H1 (cell line): ENCODE data around the gene OPCML. TPM values are rescaled to one million over a fixed set of nuclear protein-coding genes. Genes with fewer than 3 reads are reported as not detected.

Source experiments
- CTBP2 ChIP-seq: IDR thresholded peaks from 2 replicates; pipeline ENCODE4 v1.7.0; 2011; ENCODE audit warnings: borderline replicate concordance, mild to moderate bottlenecking, moderate library complexity, mixed read lengths, low read length; ENCODE audit not compliant: insufficient read depth, insufficient read length
- FOSL1 ChIP-seq: IDR thresholded peaks from 2 replicates; pipeline ENCODE4 v1.6.1; 2011; ENCODE audit warnings: mild to moderate bottlenecking, low read depth, low read length, moderate library complexity; ENCODE audit not compliant: insufficient read depth
- GTF2F1 ChIP-seq: IDR thresholded peaks from 2 replicates; pipeline ENCODE4 v1.6.1; 2012; ENCODE audit warnings: low read depth, low read length, improper control_type of control experiment, borderline replicate concordance
- NRF1 ChIP-seq: IDR thresholded peaks from 2 replicates; pipeline ENCODE4 v1.6.1; 2011; ENCODE audit warnings: mild to moderate bottlenecking, low read depth, low read length, improper control_type of control experiment
- SIX5 ChIP-seq: IDR thresholded peaks from 2 replicates; pipeline ENCODE4 v1.6.1; 2011; ENCODE audit warnings: mild to moderate bottlenecking, low read depth, low read length
- SP4 ChIP-seq: IDR thresholded peaks from 2 replicates; pipeline ENCODE4 v1.6.1; 2012; ENCODE audit warnings: low read length, inconsistent platforms
- TAF1 ChIP-seq: IDR thresholded peaks from 2 replicates; pipeline ENCODE4 v1.6.1; 2011; ENCODE audit warnings: mild to moderate bottlenecking, low read depth, low read length
- polyA plus RNA-seq, 7 experiments: library from polyadenylated mRNA; depleted of rRNA in 3 of 7; stranded (reverse) in 5 of 7; unstranded in 2 of 7; fragments of >200 nt in 5 of 7; fragments of 200-250 nt in 2 of 7; gene quantifications; 1 replicate in 5 of 7; 2 replicates in 1 of 7; 4 replicates in 1 of 7; pipeline versions ENCODE4 v1.2.1 to v1.2.3, GENCODE V29; 2011 to 2013; ENCODE audit warnings: missing spikeins in 2 of 7, mixed read lengths in 2 of 7
- total RNA-seq: library from RNA; stranded (reverse); fragmentation: NEBNext Ultra II Directional; extraction: Animal tissue kit (Norgen Biotek cat#: 25700); gene quantifications from 2 replicates; pipeline ENCODE4 v1.2.1, GENCODE V29; 2021
- TF ChIP-seq, protein P1 (sequence below): IDR thresholded peaks from 2 replicates; pipeline ENCODE4 v1.6.1; 2011; ENCODE audit warnings: low read length, improper control_type of control experiment

OPCML gene
- total and polyA plus RNA-seq, 2 of the 8 experiments (the other 6 are each of a cell fraction or from before 2014, with no cell fraction given), result 2.3 to 3.1 TPM

DNA sequence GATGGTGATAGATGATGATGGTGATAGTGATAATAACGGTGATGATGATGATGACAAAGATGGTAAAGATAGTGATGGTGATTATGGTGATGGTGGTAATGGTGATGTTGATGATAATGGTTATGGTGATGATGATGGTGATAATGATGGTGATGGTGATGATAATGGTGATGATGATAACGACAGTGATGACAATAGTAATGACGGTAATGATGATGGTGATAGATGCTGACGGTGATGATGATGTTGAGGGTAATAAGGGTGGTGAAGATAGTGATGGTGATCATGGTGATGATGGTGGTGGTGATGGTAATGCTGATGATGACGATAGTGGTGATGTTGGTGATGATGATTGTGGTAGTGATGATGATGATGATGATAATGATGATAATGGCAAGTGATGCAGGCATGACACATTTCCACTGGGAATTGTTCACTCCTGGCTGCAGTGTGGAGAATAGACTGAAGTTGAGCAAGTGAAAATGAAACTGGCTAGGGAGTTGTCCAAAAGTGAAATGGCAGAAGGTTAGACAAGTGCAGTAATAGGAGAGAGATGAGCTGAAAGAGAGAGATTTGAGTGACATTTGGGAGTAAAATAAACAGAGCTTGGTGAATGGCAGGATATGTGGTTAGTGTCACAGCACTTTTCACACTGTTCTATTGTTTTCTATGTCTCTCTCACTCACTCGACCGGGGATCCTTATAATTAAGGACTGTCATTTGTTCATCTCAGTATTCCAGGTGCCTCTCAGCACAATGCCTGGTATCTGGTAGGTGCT is 992.5 kb downstream of the OPCML start (continued):
- no peak for TF ChIP-seq CTBP2
- TF ChIP-seq FOSL1, result no peak
- TF ChIP-seq, protein P1, sequence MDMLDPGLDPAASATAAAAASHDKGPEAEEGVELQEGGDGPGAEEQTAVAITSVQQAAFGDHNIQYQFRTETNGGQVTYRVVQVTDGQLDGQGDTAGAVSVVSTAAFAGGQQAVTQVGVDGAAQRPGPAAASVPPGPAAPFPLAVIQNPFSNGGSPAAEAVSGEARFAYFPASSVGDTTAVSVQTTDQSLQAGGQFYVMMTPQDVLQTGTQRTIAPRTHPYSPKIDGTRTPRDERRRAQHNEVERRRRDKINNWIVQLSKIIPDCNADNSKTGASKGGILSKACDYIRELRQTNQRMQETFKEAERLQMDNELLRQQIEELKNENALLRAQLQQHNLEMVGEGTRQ, result no peak
- TF ChIP-seq SP4, result no peak
- no peak for TF ChIP-seq GTF2F1
- TF ChIP-seq SIX5, result no peak
- no peak for TF ChIP-seq NRF1
- TF ChIP-seq TAF1, result no peak
